Calu3 (cell line): ENCODE data around the gene SYNGR4. TPM values are rescaled to one million over a fixed set of nuclear protein-coding genes. Genes with fewer than 3 reads are reported as not detected.
A peak's percentile ranks its signal among the peaks of the same experiment; 100 is the strongest.

Experiments
- BruUV-seq: library from RNA; stranded (reverse); fragments of 400-500 nt; replicated peaks from 2 replicates; lab custom pipeline; 2021; lab: Mats Ljungman, UMichigan
- CTCF ChIA-PET: fragments of 300-600 bp; sonication (Branson Sonifier 250); formaldehyde crosslinking; loops from one replicate; lab custom pipeline; 2022; ENCODE audit warnings: antibody characterized with exemption; lab: Charles Lee
- DNase-seq: peaks from one replicate; pipeline ENCODE4 v3.0.0; 2022
- H3K27ac Mint-ChIP-seq: one replicate; pipeline ENCODE4 v1.8.0; 2022; ENCODE audit warnings: mixed read lengths; ENCODE audit not compliant: unreplicated experiment
- H3K27me3 Mint-ChIP-seq: one replicate; pipeline ENCODE4 v1.8.0; 2022; ENCODE audit warnings: mixed read lengths; ENCODE audit not compliant: unreplicated experiment
- H3K36me3 Mint-ChIP-seq: one replicate; pipeline ENCODE4 v1.8.0; 2022; ENCODE audit warnings: mild to moderate bottlenecking, moderate library complexity, mixed read lengths; ENCODE audit not compliant: insufficient read depth, unreplicated experiment
- H3K4me1 Mint-ChIP-seq: one replicate; pipeline ENCODE4 v1.8.0; 2022; ENCODE audit warnings: mild to moderate bottlenecking, low read depth, mixed read lengths; ENCODE audit not compliant: unreplicated experiment
- H3K4me3 Mint-ChIP-seq: one replicate; pipeline ENCODE4 v1.8.0; 2022; ENCODE audit warnings: mild to moderate bottlenecking, low read depth, moderate library complexity, mixed read lengths; ENCODE audit not compliant: unreplicated experiment
- H3K9me3 Mint-ChIP-seq: one replicate; pipeline ENCODE4 v1.8.0; 2022; ENCODE audit warnings: low read depth, mixed read lengths; ENCODE audit not compliant: unreplicated experiment
- CTCF ChIP-seq: fragments of 200-600 bp; IDR thresholded peaks from one replicate; pipeline ENCODE4 v1.8.0; 2022; ENCODE audit warnings: antibody characterized with exemption; ENCODE audit not compliant: unreplicated experiment
- intact Hi-C: fragments of 100-400 bp; cut with micrococcal nuclease; formaldehyde crosslinking; loops from one replicate; pipeline ENCODE4 v1.10.0; 2022; ENCODE audit not compliant: unreplicated experiment
- total RNA-seq: library from RNA; stranded (reverse); gene quantifications from 2 replicates; pipeline ENCODE4 v1.2.3, GENCODE V29; 2022

Gene SYNGR4
- total RNA-seq, 1 experiment from 2014 or later = not detected

GRCh38 chr19:48332351-48332661 lies 31.9 kb upstream of the SYNGR4 start:
- DNase-seq = no peak
- Mint-ChIP-seq H3K4me1 (peaks cover 50% of the 10 kb centered on the region), H3K36me3 (peaks cover 50% of the 10 kb centered on the region), H3K27ac (peak overlapping the region; percentile 92), H3K4me3 (peak overlapping the region; percentile 87), H3K27me3 (no peaks in the 10 kb centered on the region), H3K9me3 (no peaks in the 10 kb centered on the region)
- BruUV-seq = no TSS peak
- CTCF ChIA-PET = interaction anchor here (0.6 to 4.6 kb wide), 11 partner anchors 9 to 252 kb away, joined by 3 to 159 read pairs (median 6); partner anchors contain the start of genes GRWD1, KDELR1, SYNGR4 and TMEM143
- intact Hi-C loops = loop anchor here (10.0 kb wide), 1 partner anchor 152 kb away; no protein-coding TSS in a partner anchor
- no peak for TF ChIP-seq CTCF

- TF ChIP-seq CTCF = no peak
- BruUV-seq = no TSS peak
- H3K4me1 Mint-ChIP-seq = peaks cover 50% of the 10 kb centered on the region
- CTCF ChIA-PET = interaction anchor here (0.6 to 4.6 kb wide), 15 partner anchors 10 to 276 kb away, joined by 3 to 159 read pairs (median 6); partner anchors contain the start of genes GRWD1, KDELR1, SYNGR4 and TMEM143
- peak overlapping the region; percentile 92 for H3K27ac Mint-ChIP-seq
- intact Hi-C loops = loop anchor here (1.0 to 10.0 kb wide), 2 partner anchors 13 to 152 kb away; no protein-coding TSS in a partner anchor
- no peaks in the 10 kb centered on the region for H3K27me3 Mint-ChIP-seq
- H3K9me3 Mint-ChIP-seq = no peaks in the 10 kb centered on the region
- peaks cover 47% of the 10 kb centered on the region for H3K36me3 Mint-ChIP-seq
- DNase-seq = peak; percentile 93
- H3K4me3 Mint-ChIP-seq = peak overlapping the region; percentile 87
These were observed 31.3 kb upstream of the SYNGR4 start for GRCh38 chr19:48332662-48333466.

GRCh38 chr19:48333467-48334384 lies 30.4 kb upstream of the SYNGR4 start:
- TF ChIP-seq CTCF = peak; percentile 94

GRCh38 chr19:48338253-48338755 lies 25.9 kb upstream of the SYNGR4 start:
- CTCF ChIA-PET = no interaction called here
- intact Hi-C loops = loop anchor here (10.0 kb wide), 1 partner anchor 146 kb away; no protein-coding TSS in a partner anchor

More at GRCh38 chr19:48333467-48334384, 30.4 kb upstream of the SYNGR4 start:
- Mint-ChIP-seq H3K4me3 (peak overlapping the region; percentile 87), H3K36me3 (peaks cover 47% of the 10 kb centered on the region), H3K4me1 (peaks cover 50% of the 10 kb centered on the region), H3K27ac (peak overlapping the region; percentile 92), H3K27me3 (no peaks in the 10 kb centered on the region), H3K9me3 (no peaks in the 10 kb centered on the region)
- BruUV-seq = no TSS peak
- CTCF ChIA-PET = interaction anchor here (0.6 to 4.6 kb wide), 18 partner anchors 8 to 275 kb away, joined by 3 to 159 read pairs (median 8); partner anchors contain the start of genes EMP3, GRWD1, KDELR1 and SYNGR4
- peak; percentile 97 for DNase-seq
- intact Hi-C loops = loop anchor here (1.0 to 10.0 kb wide), 2 partner anchors 13 to 151 kb away; no protein-coding TSS in a partner anchor

More at GRCh38 chr19:48338253-48338755, 25.9 kb upstream of the SYNGR4 start:
- no TSS peak for BruUV-seq
- no peak overlapping the region for H3K4me3 Mint-ChIP-seq
- no peaks in the 10 kb centered on the region for H3K27me3 Mint-ChIP-seq
- H3K36me3 Mint-ChIP-seq = peaks cover 19% of the 10 kb centered on the region
- no peak overlapping the region for H3K27ac Mint-ChIP-seq
- no peak for TF ChIP-seq CTCF
- H3K4me1 Mint-ChIP-seq = peaks cover 13% of the 10 kb centered on the region
- DNase-seq = no peak
- H3K9me3 Mint-ChIP-seq = no peaks in the 10 kb centered on the region
